ENCODE results near the gene ATF4. TPM values are rescaled to one million over a fixed set of nuclear protein-coding genes. Genes with fewer than 3 reads are reported as not detected.

Gene ATF4
- total and polyA plus RNA-seq, 2 experiments from 2014 or later, result 203 to 375 TPM

DNA sequence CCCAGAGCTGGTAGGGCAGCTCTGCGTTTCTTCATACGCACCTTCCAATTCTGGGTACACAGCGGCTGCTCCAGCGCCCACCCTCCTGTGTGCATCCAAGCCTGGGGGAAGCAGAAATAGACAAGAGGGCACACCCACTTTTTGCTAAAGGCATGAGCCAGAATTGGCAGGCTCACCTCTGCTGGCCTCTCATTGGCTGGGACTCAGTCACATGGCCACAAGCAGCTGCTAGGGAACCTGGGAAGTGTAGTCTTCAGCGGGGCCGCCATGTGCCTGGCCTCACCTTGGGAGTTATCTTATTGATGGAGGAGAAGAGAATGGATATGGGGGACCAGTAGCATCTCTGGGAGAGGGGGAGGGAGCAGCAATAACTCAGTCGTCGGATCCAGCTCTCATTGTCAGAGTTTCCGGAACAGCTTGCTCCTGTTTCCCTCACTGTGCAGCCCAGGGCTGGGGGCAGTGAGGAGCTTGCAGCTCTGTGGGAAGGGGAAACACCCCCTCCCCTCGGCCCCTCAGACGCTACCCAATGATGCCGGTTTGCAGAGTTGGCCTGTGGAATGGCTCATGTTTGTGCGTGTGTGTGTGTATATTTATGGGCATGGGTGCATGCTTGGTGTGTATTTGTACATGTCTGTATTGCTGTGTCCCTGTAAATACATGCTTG is 30.1 kb upstream of the ATF4 start:
- H3K4me3 ChIP-seq, result no peak overlapping the region
- no peaks in the 10 kb centered on the region for H3K4me1 ChIP-seq (ENCODE audit: low read depth)
- peak; percentile 64 to 79 for DNase-seq (ENCODE audit: low read depth in 1 of 2, low spot score in 1 of 2)
- H3K27me3 ChIP-seq, result no peaks in the 10 kb centered on the region
- no peak for TF ChIP-seq CTCF (IDR thresholded peaks at IDR 0.05; ENCODE audit: low read depth, low read length)
- no peak overlapping the region for H3K27ac ChIP-seq
- peaks cover 5% of the 10 kb centered on the region for H3K36me3 ChIP-seq
- H3K9me3 ChIP-seq (ENCODE audit: low read depth), result no peaks in the 10 kb centered on the region

DNA sequence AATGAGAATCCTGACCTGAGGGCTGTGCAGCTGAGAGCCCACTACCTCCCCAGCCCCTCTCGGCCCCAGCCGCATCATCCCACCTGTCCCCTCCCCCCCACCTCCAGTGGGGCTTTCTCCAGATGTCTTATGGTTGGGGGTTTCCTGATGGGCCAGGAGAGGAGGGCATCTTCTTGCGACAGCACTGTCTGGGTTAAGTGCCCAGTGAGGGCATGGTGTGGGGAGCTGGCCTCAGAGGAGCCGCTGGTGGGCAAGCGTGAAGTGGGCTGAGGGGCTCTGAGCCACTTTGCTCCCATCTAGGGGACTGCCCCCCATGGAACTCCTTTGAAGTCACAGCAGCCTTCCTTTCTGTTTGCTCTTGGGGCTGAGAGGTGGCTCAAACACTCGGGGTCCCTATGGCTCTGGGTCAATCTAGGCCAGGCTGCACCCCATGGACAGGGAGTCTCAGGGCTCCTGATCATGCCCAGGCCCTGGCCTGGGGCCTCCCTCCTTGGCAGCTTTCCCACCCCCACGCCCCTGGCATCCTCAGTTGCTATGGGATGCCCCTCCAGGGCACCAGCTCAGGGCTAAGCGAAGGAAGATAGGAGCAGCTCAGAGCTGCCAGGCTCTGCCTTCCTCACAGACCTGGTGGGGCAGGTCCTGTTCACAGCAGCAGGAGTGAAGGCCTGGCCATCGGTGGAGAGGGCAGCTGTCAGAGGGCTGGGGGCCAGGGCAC is 29.2 kb upstream of the ATF4 start:
- no peaks in the 10 kb centered on the region for H3K9me3 ChIP-seq (ENCODE audit: low read depth)
- TF ChIP-seq CTCF (IDR thresholded peaks at IDR 0.05; ENCODE audit: low read depth, low read length), result no peak
- no peak for DNase-seq (ENCODE audit: low read depth in 1 of 2, low spot score in 1 of 2)
- no peaks in the 10 kb centered on the region for H3K27me3 ChIP-seq
- no peak overlapping the region for H3K4me3 ChIP-seq
- no peaks in the 10 kb centered on the region for H3K4me1 ChIP-seq (ENCODE audit: low read depth)
- H3K36me3 ChIP-seq, result peaks cover 5% of the 10 kb centered on the region
- no peak overlapping the region for H3K27ac ChIP-seq

- Histone ChIP-seq H3K4me3 (no peak overlapping the region), H3K4me1 (ENCODE audit: low read depth) (no peaks in the 10 kb centered on the region), H3K27ac (no peak overlapping the region), H3K9me3 (ENCODE audit: low read depth) (no peaks in the 10 kb centered on the region), H3K36me3 (peaks cover 5% of the 10 kb centered on the region), H3K27me3 (no peaks in the 10 kb centered on the region)
- no peak for TF ChIP-seq CTCF (IDR thresholded peaks at IDR 0.05; ENCODE audit: low read depth, low read length)
- DNase-seq (ENCODE audit: low read depth in 1 of 2, low spot score in 1 of 2), result no peak
Measured at GRCh38 chr22:39491696-39492095, 28.7 kb upstream of the ATF4 start.

DNA sequence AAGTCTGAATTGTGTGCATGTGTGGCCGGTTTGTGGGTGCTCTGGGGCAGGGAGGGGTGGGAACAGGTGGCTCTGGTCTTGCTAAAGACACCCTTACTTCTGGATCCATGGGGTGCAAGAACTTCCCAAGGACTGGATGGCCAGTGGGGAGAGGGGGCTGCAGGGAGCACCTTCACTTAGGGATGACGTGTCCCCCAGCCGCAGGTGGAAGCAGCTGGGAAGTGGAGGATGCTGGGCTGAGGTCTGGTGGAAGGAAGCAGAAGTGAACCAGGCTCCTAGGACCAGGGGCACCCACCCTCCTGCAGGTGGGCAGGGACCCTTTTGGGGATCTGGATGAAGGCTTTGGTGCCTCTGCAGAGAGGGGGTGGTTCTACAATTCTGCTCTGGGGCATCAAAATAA is 28.2 kb upstream of the ATF4 start:
- Histone ChIP-seq H3K27me3 (no peaks in the 10 kb centered on the region), H3K9me3 (ENCODE audit: low read depth) (no peaks in the 10 kb centered on the region), H3K36me3 (peaks cover 5% of the 10 kb centered on the region), H3K27ac (no peak overlapping the region), H3K4me3 (no peak overlapping the region), H3K4me1 (ENCODE audit: low read depth) (no peaks in the 10 kb centered on the region)
- no peak for DNase-seq (ENCODE audit: low read depth in 1 of 2, low spot score in 1 of 2)
- TF ChIP-seq CTCF (IDR thresholded peaks at IDR 0.05; ENCODE audit: low read depth, low read length), result no peak

DNA sequence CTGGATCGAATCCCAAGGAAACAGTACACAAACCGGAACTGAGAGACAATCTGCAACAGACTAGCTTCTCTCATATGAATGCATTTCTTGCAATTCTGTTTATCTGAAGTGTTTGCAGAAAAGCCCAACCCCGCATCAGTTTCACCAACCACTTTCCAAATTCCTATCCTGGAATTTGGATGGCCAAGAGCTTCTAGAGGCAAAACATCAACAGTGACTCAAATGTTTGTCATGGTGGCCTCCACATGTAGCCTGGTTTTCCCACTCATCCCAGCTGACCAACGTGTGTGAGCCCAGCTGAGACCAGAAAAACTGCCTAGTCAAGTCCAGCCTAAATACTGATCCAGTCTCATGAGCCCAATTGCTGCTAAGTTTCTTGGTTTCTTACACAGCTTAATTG is 26.6 kb upstream of the ATF4 start:
- Histone ChIP-seq H3K27ac (no peak overlapping the region), H3K4me3 (no peak overlapping the region), H3K9me3 (ENCODE audit: low read depth) (no peaks in the 10 kb centered on the region), H3K27me3 (no peaks in the 10 kb centered on the region), H3K4me1 (ENCODE audit: low read depth) (peaks cover 7% of the 10 kb centered on the region), H3K36me3 (peaks cover 3% of the 10 kb centered on the region)
- DNase-seq (ENCODE audit: low read depth in 1 of 2, low spot score in 1 of 2), result peak in 1 of 2 donors; percentile 50
- no peak for TF ChIP-seq CTCF (IDR thresholded peaks at IDR 0.05; ENCODE audit: low read depth, low read length)
